ENCODE measurements around the gene WDR36.

- TF ChIP-seq CTCF (IDR thresholded peaks at IDR 0.05), result no peak
- TF ChIP-seq POLR2A (IDR thresholded peaks at IDR 0.05; ENCODE audit: low read length), result no peak
- TF ChIP-seq ESRRA (IDR thresholded peaks at IDR 0.05; ENCODE audit: borderline replicate concordance, low read length), result no peak
- TF ChIP-seq HOXA7 (CRISPR knock-in tag; IDR thresholded peaks at IDR 0.05), result no peak
- no peak for TF ChIP-seq MAX (IDR thresholded peaks at IDR 0.05)
- no peak for TF ChIP-seq ZFP36 (IDR thresholded peaks at IDR 0.05; ENCODE audit: borderline replicate concordance, partially characterized antibody)
- no peak for TF ChIP-seq CEBPB (IDR thresholded peaks at IDR 0.05)
- no peak for TF ChIP-seq BHLHE40 (IDR thresholded peaks at IDR 0.05; ENCODE audit: low read depth, low read length)
- no peak for TF ChIP-seq REST (IDR thresholded peaks at IDR 0.05)
- TF ChIP-seq RAD21 (conservative IDR thresholded peaks at IDR 0.05 in 1 of 2, IDR thresholded peaks at IDR 0.05 in 1 of 2), result no peak
These were observed 16.6 kb upstream of the WDR36 start for GRCh38 chr5:111075520-111075919.
